GM18868 (cell line): Measurements from ENCODE around the gene ARHGAP45.
"Not testable (repeated sequence)": the region's sequence is repeated elsewhere in the genome, so short reads cannot be mapped to it uniquely, and the experiment has no call there.

Source experiments
- ATAC-seq: cut with Tn5 transposase; IDR thresholded peaks from one replicate; pipeline ENCODE4 v1.9.1; 2021; ENCODE audit warnings: mild to moderate bottlenecking, moderate library complexity; ENCODE audit not compliant: unreplicated experiment

ARHGAP45 gene

DNA sequence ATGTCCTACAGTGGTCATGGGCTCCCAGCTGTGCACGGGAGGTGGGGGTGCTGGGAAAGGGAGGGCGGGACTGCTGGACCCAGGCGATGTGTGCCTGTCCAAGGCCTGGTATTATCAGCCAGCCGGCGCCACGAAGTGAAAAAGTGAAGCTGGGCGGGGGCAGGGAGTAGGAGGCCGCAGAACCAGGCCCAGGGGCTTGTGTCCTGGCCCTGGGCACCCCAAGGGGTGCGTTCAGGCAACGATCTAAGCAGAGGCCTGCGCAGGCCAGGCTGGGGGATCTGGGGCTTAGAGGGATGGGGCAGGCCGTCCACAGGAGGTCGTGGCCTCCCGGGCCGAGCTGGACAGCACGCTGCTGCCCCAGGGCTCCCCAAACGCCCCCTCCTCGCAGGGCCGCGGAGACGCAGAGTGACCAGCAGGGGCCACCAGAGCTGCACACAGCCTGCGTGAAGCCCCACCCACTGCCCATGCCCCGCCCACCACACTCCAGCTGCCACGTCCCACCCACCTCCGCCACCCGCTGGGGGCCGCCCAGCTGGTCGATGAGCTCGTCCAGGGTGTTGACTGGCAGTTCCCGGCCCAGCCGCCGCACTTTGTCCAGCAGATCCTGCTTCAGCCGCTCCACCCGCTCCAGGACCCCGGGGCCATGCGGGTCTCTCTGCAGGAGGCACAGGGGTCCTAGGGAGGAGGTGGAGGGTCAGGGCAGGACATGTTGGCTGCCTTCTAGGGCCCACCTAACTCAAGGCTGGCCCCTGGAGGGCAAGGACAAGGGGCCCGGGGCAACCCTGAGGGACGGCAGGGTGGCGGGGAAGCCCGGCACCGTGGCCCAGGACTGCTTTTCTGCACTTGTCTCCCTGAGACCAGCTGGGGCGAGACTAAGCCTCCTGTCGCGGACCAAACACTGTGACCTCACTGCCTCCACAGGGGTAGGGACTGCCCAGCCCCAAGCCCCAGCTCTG is 46.3 kb downstream of the ARHGAP45 start:
- ATAC-seq = peak; percentile 62

GRCh38 chr19:1113986-1114483 is 47.1 kb downstream of the ARHGAP45 start:
- no peak for ATAC-seq

DNA sequence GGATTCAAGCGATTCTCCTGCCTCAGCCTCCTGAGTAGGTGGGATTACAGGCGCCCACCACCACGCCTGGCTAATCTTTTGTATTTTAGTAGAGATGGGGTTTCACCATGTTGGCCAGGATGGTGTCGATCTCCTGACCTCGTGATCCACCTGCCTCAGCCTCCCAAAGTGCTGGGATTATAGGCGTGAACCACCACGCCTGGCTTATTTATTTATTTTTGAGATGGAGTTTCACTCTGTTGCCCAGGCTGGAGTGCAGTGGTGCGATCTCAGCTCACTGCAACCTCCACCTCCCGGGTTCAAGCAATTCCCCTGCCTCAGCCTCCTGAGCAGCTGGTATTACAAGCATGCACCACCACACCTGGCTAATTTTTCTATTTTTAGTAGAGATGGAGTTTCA is 47.8 kb downstream of the ARHGAP45 start:
- ATAC-seq = not testable (repeated sequence)

GRCh38 chr19:1115646-1116420 is 48.9 kb downstream of the ARHGAP45 start:
- ATAC-seq = no peak

GRCh38 chr19:1116726-1117581 is 50.0 kb downstream of the ARHGAP45 start:
- no peak for ATAC-seq

- ATAC-seq = no peak
These were observed 50.7 kb downstream of the ARHGAP45 start for GRCh38 chr19:1117654-1118053.

GRCh38 chr19:1118999-1119398 is 52.0 kb downstream of the ARHGAP45 start:
- no peak for ATAC-seq

DNA sequence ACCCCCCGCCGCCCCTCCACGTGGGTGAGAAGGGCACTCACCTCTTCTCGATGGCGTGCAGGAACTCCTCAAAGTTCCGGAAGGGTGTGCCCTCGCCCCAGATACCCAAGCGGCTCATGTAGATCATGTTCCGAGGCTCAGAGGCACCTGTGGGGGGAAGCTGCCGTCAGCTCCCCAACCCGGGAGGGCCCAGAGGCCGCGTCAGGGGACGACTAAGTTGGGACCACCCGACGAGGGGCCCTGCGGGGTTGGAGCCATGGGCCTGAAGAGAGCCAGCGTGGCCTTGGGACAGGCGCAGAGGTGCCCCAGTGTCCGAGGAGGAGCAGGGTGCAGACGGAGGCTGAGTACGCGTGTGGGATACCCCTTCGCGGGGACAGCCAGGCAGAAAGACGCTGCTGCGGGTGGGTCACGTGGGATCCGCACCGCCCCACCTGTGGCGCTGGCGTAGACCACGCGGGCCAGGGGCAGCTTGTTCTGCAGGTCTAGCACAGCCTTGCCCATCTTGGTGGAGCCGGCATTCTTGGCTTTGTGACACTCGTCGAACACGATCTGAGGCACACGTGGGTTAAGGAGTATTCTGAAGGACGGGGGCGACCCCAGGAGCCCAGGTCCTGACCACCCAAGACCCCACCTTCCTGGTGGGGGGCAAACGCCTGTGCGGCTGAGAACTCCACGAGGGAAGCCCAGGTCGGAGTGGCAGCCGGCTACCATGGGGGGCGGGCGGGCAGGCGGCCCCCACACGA is 52.7 kb downstream of the ARHGAP45 start:
- ATAC-seq = no peak

DNA sequence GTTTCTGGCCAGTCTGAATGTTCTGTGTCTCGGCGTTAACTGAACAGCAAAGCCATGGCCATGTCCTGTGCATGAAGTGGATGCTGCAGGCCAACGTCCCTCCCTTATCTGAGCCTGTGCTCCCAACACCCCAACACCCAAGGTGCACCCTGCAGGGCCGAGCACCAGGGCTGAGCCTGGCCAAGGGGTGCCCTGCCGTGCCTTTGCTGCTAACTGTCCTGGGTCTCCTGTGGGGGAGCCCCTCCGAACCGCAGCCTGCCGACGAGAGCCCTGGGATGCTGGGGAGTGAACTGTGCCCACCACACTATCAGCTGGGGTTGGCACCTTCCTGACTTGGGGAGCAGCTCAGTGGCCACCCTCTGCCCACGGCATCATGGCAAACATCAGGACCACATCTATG is 54.4 kb downstream of the ARHGAP45 start:
- no peak for ATAC-seq

GRCh38 chr19:1122021-1122971 is 55.3 kb downstream of the ARHGAP45 start:
- ATAC-seq = no peak

GRCh38 chr19:1122972-1123363 is 56.0 kb downstream of the ARHGAP45 start:
- ATAC-seq = no peak

- no peak for ATAC-seq
These were observed 56.4 kb downstream of the ARHGAP45 start for GRCh38 chr19:1123381-1123780.

- ATAC-seq = no peak
These were observed 57.1 kb downstream of the ARHGAP45 start for GRCh38 chr19:1123885-1124677.

DNA sequence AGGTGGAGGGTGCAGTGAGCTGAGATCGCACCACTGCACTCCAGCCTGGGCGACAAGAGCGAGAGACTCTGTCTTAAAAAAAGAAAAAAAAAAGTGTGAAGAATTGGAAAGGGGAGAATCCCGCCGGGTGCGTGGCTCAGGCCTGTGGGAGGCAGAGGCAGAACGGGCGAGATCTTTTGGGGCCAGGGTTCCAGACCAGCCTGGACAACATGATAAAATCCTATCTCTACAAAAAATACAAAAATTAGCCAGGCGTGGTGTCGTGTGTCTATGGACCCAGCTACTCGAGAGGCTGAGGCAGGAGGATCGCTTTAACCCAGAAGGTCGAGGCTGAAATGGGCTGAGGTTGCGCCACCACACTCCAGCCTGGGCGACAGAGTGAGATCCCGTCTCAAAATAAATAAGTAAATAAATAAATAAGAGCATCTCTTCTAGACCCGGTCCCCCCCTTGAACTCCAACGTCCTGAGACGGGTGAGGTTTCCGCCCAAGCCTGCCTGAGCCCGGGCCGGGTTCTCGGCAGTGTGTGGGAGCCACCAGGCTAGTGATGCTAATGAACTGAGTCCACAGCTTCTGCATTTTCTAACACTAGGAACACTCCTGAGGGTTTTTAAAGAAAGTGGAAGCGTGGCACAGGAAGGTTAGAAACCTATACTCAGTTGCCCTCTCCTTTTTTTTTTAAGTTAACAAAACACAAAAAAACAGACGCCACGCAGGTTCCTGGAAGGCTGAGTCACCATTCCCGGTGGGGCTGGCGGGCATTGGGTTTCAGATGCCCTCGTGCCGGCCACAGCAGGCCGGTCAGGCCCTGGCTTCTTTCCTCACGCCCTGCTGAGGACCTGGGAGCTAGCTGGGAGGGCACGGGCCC is 58.9 kb downstream of the ARHGAP45 start:
- no peak for ATAC-seq

GRCh38 chr19:1126984-1127760 is 60.2 kb downstream of the ARHGAP45 start:
- no peak for ATAC-seq

GRCh38 chr19:1128106-1128505 is 61.1 kb downstream of the ARHGAP45 start:
- ATAC-seq = no peak
